ENCODE results near the gene COMP. TPM values are rescaled to one million over a fixed set of nuclear protein-coding genes. Genes with fewer than 3 reads are reported as not detected.
"Not testable (repeated sequence)": the region's sequence is repeated elsewhere in the genome, so short reads cannot be mapped to it uniquely, and the experiment has no call there.

Gene COMP
- polyA plus RNA-seq: 1 to 10 TPM in 1 of 3 donors, under 1 TPM in 2; 0.24 to 3.4 (median 0.52) TPM

DNA sequence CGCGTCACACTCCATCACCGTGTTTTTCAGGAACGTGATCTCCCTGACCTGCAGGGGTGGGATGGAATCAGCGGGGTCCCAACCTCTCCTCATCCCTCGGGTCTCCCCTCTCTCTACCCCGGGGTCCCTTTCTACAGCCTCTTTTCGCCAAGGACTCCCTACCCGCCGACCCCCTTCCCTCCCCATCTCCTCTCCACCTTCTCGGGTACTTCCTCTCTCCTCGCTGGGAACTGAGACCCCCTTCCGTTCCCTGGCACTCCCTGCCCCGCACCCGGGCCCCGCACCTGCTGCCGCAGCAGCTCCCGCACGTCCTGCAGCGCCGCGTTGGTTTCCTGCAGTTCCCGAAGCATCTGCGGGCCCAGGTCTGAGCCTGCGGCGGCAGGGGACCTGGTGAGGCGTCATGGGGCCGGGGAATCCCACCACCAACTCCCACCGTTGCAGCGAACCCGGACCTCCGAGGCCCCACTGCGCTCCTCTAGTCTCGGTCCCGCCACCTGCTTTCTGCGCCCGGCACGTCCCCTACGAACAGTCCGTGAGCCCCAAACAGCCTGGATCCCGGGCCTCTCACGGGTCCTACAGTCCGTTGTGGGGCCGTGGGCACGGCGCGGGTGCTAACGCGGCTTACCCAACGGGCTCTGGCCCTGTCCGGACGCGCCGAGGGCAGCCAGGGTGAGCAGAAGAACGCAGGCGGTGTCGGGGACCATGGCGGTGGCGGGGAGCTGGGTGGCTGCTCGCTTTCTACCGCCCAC is at the start of gene COMP:
COMP (minus strand) TSS at position 740 of the 749 bp plus-strand sequence; CDS start at position 704, 36 bp downstream.
- H3K27ac ChIP-seq (ENCODE audit: low read depth, low read length): no peak within 1 kb of the TSS
- WGBS, 3 donors: 3 to 5% (median 3%) methylated on average over 61 of the region's 61 CpGs

DNA sequence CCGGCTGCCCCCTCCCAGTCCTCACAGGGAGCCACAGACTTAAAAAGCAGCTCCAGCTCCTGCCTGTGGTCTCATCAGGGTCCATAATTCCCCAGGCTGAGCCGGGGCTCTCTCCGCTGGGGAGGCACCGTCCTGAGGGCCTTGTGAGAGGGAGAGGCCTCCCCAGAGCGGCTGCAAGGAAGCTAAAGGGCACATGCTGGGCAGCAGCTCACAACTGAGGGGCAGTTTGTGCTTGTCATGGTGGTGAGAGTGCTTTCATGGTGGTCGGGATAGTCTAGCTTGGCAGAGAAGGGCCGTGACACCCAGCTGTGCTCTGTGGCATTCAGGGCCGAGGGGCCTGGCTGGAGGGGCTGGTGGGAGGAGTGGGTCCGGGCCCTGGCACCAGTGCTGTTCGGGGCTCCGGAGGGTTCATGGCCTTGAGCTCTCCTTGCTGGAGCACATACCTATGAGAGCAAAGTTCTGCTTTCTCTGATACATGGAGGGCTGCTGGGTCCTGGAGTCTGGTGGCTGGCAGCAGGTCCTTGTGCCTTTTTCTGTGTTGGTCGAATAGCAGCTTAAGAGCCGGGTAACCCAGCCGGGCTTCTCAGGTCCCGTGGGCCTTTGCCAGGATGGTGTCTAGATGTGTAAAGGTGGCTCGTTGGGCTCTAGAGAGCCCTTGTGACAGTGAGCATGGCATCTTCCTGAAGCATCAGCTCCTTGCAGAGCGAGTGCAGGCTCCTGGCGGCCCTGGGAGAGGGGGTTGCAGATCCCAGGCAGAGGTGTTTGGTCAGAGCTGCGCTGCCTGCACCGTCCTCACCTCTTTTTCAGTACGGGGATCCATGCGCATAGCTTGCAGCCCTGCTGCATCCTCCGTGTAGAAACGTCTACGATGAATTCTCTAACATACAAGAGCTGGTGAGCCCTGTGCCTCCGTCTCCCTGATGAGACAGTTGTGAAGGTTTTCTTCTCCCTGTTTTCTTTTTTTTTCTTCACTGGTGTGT is 49.5 kb upstream of the COMP start:
- WGBS, 3 donors: 35 to 85% (median 76%) methylated on average over 26 of the region's 26 CpGs
- no peak overlapping the region for H3K27ac ChIP-seq (ENCODE audit: low read depth, low read length)

DNA sequence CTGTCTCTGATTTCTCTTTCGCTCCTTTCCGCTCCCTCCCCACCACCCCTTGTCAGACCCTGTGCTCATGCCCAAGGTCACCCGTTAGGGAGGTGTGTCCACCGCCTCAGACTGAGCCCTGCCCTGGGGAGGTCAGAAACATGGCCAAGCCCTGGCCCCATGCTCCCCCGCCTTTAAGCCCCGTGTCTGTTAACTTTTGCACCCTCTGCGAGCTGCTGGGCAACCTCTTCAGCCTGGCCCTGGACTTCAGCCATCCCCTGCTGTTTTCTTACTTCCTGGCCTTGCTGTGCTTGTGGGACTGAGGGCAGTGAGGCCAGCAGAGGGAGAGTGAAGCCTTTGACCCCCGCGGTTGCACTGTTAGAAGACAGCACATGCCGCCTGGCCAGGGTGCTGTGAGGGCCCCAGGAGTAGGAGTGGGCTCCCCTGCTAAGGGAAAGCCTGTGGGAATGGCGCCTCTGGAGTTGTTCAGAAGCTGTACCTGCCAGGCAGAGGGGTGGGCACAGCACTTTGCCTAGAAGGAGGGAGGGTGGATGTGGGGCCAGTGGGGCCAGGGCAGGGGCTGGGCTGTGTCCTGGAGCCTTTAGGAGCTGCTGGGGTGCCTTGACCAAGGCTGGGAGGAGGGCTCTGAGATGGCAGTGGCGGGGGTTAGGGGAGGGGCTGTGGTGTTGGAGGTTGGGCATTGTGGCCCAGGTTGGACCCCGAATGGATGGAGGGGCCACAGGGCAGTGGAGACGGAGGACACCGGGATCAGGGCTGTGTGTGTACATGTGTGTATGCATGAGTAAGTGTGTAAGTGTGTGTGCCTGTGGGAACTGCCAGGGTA is 48.6 kb upstream of the COMP start:
- no peak overlapping the region for H3K27ac ChIP-seq (ENCODE audit: low read depth, low read length)
- 37 to 76% (median 74%) methylated on average over 15 of the region's 15 CpGs for WGBS, 3 donors

DNA sequence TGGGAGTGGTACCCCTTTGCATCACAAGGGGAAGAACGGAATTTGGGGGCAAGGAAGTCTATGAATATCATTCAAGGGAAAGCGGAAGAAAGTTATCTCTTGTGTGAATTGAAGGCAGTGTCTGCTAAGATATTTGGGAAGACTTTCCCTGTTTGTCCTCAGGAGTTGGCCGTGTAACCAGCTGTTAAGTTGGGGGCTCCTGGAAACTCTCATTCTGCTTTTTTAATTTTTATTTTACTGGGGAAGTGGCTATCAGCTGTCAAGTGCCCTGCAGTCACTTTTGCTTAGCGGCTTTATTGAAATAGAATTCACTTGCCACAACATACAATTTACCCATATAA is 43.5 kb upstream of the COMP start:
- H3K27ac ChIP-seq (ENCODE audit: low read depth, low read length): no peak overlapping the region
- 32 to 74% (median 73%) methylated on average over 4 of the region's 4 CpGs for WGBS, 3 donors

DNA sequence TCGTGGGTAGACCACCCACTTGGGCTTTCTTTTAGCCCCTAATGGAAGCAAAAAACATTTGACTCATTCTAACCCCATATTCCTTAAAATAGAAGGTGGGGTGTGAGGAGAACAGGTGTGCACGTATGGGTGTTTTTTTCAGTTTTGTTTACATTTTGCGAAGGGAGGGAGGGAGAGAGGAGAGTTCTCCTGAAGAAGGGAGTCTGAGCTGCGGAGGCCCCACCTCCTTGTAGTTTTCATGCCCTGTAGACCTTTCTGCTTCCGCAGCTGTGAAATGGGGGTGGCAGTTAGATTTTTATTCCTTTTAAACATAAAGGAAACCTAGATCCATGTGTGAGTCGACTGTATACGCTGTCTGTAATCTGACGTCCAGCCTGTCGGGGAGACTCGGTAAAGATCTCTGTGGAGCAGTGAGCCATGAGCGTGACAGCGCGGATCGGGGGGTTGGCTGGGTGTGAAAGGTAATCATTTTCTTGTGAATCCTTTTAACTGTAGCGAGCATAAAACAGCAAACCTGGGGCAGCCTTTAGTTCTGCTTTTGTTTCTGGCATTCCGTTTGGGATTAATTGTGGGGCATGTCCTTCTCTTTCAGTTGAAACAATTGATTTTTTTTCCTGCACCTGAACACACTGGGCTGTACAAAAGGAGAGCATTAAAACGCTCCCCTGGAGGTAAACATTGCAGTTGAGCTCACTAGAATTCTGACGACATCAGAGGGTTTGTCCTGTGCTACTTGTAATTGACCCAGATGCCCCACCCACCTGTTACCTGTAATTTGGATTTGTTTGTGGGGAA is 42.9 kb upstream of the COMP start:
- 12 to 28% (median 27%) methylated on average over 18 of the region's 18 CpGs for whole genome bisulfite sequencing, 3 donors

DNA sequence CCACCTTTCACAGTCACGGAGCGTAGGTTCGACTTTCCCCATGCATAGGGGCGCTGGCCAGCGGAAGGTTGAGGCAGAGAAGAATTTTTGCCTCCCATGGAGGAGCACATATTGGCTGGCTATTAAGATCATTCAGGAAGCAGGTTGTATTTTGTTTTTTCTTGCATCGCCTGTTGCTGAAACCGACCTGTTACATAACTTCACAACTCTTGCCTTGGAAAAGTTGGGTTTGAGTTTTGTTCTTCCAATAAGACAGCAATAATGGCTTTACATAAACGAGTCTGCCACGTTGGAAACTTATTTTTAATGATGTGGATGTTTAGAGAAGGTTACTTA is 42.0 kb upstream of the COMP start:
- 2% methylated on average over 9 of the region's 9 CpGs for WGBS, 3 donors
- no peak overlapping the region for H3K27ac ChIP-seq (ENCODE audit: low read depth, low read length)

More for the DNA sequence above, 42.9 kb upstream of the COMP start:
- no peak overlapping the region for H3K27ac ChIP-seq (ENCODE audit: low read depth, low read length)

DNA sequence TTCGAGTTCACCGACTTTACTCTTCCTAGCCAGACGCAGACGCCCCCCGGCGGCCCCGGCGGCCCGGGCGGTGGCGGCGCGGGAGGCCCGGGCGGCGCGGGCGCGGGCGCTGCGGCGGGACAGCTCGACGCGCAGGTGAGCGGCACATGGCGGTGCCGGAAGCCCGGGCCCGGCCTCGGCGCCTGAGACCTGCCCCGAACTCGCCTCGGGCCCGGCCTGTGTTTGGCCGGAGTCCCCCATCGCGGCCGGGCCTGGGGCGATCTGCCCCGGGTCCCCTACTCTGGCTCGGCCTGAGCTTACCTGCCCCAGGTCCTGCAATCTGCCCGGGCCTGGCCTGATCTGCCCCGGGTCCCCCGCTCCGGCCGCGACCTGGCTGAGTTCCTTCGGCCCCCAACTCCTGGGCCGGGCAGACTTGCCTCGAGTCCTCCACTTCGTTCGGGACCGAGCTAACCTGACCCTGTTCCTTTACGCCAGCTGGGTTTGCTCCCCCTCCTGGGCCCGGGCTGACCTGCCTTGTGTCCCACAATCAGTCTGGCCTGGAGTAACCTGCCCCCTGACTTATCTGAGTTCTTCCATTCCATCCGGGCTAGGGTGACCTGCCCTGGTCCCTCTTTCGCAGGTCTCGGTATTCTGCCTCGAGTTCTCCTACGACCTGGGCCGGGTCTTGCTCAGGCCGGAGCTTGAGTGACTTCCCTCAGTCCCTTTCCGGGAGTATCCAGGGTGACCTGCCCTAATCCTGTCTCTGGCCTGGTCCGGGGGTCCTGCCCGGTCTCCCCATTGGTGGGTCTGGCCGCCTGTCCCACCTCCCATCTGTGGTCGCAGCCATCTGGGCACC is 41.4 kb upstream of the COMP start:
- no peak overlapping the region for H3K27ac ChIP-seq (ENCODE audit: low read depth, low read length)
- WGBS, 3 donors: 0% methylated on average over 63 to 69 of the region's 69 CpGs

DNA sequence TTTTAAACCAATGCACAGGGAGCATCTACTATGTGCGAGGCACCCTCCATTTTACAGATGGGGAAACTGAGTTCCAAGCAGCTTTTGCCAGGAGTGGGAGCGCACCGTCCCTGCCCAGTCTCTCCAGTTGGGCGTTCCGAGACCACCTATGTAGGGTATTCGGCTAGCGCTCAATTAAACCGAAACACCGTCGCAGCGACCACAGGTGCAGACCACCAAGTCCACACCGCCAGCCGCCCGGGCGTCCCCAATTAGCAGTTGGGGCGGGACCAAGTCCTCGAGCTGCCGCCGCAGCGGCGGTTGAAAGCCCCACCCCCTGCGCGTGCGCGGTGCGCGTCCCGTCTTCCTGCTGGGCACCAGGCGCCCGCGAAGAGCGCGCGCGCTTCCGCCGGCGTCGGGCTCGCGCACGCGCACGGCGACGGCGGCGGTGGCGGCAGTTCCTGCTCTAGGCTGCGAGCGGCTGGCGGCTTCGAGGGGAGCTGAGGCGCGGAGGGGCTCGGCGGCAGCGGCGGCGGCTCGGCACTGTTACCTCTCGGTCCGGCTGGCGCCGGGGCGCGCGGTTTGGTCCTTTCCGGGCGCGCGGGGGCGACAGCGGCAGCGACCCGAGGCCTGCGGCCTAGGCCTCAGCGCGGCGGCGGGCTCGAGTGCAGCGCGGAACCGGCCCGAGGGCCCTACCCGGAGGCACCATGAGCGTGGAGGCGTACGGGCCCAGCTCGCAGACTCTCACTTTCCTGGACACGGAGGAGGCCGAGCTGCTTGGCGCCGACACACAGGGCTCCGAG is 40.6 kb upstream of the COMP start, which contains the start of gene UPF1:
UPF1 (plus strand) TSS at position 436 of the 782 bp plus-strand sequence; CDS start at position 687, 251 bp downstream.
- 0 to 1% (median 1%) methylated on average over 76 to 96 of the region's 96 CpGs for WGBS, 3 donors
- no peak within 1 kb of the TSS for H3K27ac ChIP-seq (ENCODE audit: low read depth, low read length)

DNA sequence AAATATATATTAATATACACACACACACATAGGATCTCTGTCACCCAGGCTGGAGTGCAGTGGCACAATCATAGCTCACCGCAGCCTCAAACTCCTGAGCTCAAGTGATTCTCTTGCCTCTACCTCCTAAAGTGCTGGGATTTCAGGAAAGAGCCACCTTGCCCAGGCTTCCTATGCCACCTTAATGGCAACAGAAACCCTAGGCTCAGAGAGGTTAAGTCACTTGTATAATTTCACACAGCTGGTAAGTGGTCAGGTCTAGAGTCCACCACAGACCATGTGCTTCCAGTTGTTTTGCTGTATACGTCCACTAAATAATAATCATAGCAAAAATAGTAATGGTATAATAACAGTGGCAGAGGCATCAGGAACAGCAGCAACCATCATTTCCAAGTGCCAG is 39.4 kb upstream of the COMP start:
- 82 to 86% (median 85%) methylated on average over 2 of the region's 2 CpGs for WGBS, 3 donors

DNA sequence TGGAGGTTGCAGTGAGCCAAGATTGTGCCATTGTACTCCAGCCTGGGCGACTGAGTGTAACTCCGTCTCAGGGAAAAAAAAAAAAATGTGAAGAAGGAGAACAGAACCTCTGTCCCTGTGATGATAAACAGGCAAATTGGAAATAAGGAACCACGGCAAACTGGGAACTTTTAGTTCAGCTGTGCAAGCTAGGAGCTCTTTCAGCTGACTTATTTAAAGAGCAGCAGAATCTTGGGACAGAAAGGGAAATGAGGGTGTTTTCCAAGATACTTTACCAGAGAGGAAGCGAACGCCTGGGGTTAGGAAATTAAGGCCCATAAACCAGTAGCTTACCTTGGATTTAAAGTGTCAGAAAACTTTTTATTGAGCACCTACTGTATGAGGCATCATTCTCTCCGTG is 37.7 kb upstream of the COMP start:
- no peak overlapping the region for H3K27ac ChIP-seq (ENCODE audit: low read depth, low read length)
- 36 to 64% (median 43%) methylated on average over 6 of the region's 6 CpGs for WGBS, 3 donors

More for the DNA sequence above, 39.4 kb upstream of the COMP start:
- H3K27ac ChIP-seq (ENCODE audit: low read depth, low read length): no peak overlapping the region

DNA sequence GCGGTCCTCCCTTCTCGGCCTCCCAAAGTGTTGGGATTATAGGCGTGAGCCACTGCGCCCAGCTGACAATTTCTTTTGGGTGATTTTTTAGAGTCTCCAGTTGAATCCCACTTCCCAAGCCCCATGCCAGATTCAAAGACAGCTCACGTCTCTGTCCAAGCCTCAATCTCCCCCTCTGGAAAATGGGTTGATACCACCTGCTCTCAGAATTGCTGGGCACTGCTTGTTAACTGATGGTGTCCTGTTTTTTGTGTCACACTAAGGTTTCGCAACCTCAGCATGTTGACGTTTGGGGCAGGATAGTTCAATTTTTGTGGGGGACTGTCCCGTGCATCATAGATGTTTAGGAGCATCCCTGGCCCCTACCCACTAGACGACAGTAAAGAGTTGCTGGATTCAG is 26.5 kb upstream of the COMP start:
- WGBS, 3 donors: 80 to 82% (median 81%) methylated on average over 9 of the region's 9 CpGs
- no peak overlapping the region for H3K27ac ChIP-seq (ENCODE audit: low read depth, low read length)

DNA sequence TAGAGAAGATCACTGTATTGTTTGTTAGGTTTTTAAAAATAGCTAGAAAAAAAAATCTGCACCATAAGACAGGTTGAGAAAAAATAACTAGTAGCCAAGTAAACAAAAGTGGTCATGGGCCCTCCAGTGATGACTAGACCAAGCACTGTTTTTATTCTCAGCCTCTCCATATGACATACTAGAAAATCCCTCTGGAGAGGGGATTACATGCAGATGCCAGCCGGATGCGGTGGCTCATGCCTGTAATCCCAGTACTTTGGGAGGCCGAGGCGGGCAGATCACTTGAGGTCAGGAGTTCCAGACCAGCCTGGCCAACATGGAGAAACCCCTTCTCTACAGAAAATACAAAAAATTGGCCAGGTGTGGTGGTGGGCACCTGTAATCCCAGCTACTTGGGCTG is 25.5 kb upstream of the COMP start:
- H3K27ac ChIP-seq (ENCODE audit: low read depth, low read length): not testable (repeated sequence)
- 94 to 96% (median 95%) methylated on average over 4 of the region's 4 CpGs for WGBS, 3 donors

DNA sequence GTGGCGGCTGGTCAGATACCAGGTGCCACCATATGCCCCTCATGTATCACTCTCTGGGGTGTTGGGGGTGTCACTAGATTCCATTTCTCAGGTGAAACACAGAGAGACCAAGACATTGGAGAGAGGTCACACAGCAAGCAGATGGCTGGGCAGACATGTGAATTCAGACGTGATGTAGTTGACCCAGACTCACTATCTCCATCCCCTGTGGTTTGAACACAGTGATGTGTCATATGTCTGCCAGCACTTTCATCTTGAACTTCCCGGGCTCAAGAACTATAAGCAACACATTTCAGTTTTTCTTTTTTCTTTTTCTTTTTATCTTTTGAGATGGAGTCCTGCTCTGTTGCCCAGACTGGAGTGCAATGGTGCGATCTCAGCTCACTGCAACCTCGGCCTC is 24.6 kb upstream of the COMP start:
- 87 to 93% (median 88%) methylated on average over 5 of the region's 5 CpGs for WGBS, 3 donors
- no peak overlapping the region for H3K27ac ChIP-seq (ENCODE audit: low read depth, low read length)

DNA sequence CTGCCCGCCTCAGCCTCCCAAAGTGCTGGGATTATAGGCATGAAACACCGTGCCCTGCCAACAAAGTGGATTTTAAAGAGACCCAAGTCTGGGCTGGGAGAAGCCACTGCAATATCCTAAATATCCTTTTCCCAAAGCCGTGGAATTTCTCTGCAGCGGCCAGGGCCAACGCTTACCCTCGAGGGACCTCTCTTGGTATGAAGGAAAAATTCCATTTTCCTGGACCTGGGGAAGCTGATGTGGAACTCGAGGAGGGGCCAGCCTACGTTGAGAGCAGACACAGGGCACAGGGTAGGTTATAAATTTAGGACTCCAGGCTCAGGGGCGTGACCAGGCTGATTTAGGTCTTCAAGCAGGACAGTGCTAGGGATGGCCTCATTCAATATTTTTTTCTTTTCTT is 23.0 kb upstream of the COMP start:
- no peak overlapping the region for H3K27ac ChIP-seq (ENCODE audit: low read depth, low read length)
- 43 to 45% (median 45%) methylated on average over 9 of the region's 9 CpGs for WGBS, 3 donors

DNA sequence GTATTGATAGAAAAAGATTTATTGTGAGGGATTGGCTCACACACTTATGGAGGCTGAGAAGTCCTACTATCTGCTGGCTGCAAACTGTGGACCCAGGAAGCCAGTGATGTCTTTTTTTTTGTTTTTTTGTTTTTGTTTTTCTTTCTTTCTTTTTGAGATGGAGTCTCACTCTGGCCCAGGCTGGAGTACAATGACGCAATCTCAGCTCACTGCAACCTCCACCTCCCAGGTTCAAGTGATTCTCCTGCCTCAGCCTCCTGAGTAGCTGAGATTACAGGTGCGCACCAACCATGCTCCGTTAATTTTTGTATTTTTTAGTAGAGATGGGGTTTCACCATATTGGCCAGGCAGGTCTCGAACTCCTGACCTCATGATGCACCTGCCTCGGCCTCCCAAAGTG is 20.5 kb upstream of the COMP start:
- WGBS, 3 donors: 91 to 95% (median 94%) methylated on average over 5 of the region's 5 CpGs
- H3K27ac ChIP-seq (ENCODE audit: low read depth, low read length): not testable (repeated sequence)

DNA sequence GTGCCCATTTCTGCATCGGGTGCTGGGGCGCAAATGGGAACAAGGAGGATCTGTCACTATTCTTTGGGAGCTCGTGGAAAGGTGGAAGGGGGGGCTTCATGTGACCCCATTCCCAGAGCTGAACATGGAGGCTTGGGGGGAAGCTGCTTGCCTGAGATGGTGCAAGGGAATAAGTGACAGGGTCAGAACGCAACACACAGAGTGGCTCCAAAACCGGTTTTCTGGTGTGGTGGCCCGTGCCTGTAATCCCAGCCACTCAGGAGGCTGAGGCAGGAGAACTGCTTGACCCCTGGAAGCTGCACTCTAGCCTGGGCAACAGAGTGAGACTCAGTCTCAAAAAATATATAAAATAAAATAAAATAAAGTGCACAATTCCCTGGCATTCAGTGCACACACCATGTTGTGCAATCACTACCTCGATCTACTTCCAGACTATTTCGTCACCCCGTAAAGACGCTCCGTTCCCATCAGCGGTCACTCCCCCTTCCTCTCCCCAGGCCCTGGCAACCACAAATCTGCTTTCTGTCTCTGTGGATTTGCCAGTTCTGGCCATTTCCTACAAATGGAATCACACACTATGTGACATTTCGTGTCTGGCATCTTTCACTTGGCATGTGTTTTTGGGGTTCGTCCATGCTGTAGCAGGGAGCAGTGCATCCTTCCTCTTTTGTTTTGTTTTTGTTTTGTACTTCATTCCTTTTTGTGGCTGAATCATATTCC is 18.2 kb upstream of the COMP start:
- H3K27ac ChIP-seq (ENCODE audit: low read depth, low read length): no peak overlapping the region
- 33 to 56% (median 35%) methylated on average over 14 of the region's 14 CpGs for whole genome bisulfite sequencing, 3 donors

Measured in adipose tissue (tissue), 3 donors.